Panc1 (cell line): ENCODE measurements around the gene TMEM175. TPM values are rescaled to one million over a fixed set of nuclear protein-coding genes. Genes with fewer than 3 reads are reported as not detected.
A peak's percentile ranks its signal among the peaks of the same experiment; 100 is the strongest.
"Not testable (repeated sequence)": the region's sequence is repeated elsewhere in the genome, so short reads cannot be mapped to it uniquely, and the experiment has no call there.

ENCODE experiments used
- ATAC-seq: fragments of 200-7000 bp; cut with Tn5 transposase; 2 replicates; pipeline ENCODE4 v1.9.1; 2020; ENCODE audit warnings: mild to moderate bottlenecking, moderate library complexity
- BruUV-seq: library from RNA; stranded (reverse); fragments of 400-500 nt; replicated peaks from 2 replicates; lab custom pipeline; 2021; lab: Mats Ljungman, UMichigan
- CTCF ChIA-PET: fragments of 300-600 bp; sonication (Branson Sonifier 250); formaldehyde crosslinking; loops from one replicate; lab custom pipeline; 2022; ENCODE audit warnings: antibody characterized with exemption; lab: Charles Lee
- POLR2A ChIA-PET: fragments of 300-600 bp; sonication (Branson Sonifier 250); formaldehyde crosslinking; loops from one replicate; lab custom pipeline; 2022; ENCODE audit warnings: antibody characterized with exemption; lab: Charles Lee
- DNase-seq: peaks from one replicate; pipeline ENCODE4 v3.0.0-alpha.2; 2010; ENCODE audit warnings: low read depth, low spot score
- H3K27ac ChIP-seq: 2 replicates; pipeline ENCODE4 v1.5.1; 2011; ENCODE audit warnings: mild to moderate bottlenecking, low read length, inconsistent platforms
- H3K27me3 ChIP-seq: fragments of 200-500 bp; sonication (Bioruptor generic); 2 replicates; pipeline ENCODE4 v1.6.0; 2014; ENCODE audit warnings: low read length, inconsistent platforms; ENCODE audit not compliant: control insufficient read depth, insufficient read depth
- H3K36me3 ChIP-seq: fragments of 200-500 bp; sonication (Bioruptor generic); 2 replicates; pipeline ENCODE4 v1.5.1; 2014; ENCODE audit warnings: inconsistent platforms, mild to moderate bottlenecking, low read length, moderate library complexity; ENCODE audit not compliant: control insufficient read depth, insufficient read depth
- H3K4me1 ChIP-seq: 2 replicates; pipeline ENCODE4 v1.5.1; 2011; ENCODE audit warnings: inconsistent platforms, mild to moderate bottlenecking, low read length, moderate library complexity; ENCODE audit not compliant: control insufficient read depth, insufficient read depth
- H3K4me3 ChIP-seq, 2 experiments: 2 replicates each; pipeline ENCODE4 v1.5.1; 2011 to 2012; ENCODE audit warnings: low read depth in 2 of 2, low read length in 2 of 2, mild to moderate bottlenecking in 2 of 2, inconsistent platforms in 1 of 2, moderate library complexity in 1 of 2
- H3K9me3 ChIP-seq: fragments of 200-500 bp; sonication (Bioruptor generic); 2 replicates; pipeline ENCODE4 v1.5.1; 2014; ENCODE audit warnings: low read depth, mild to moderate bottlenecking, inconsistent platforms, low read length, moderate library complexity; ENCODE audit not compliant: control insufficient read depth, insufficient read depth
- POLR2AphosphoS5 ChIP-seq: IDR thresholded peaks from 2 replicates; pipeline ENCODE4 v1.6.1; 2012; ENCODE audit warnings: mild to moderate bottlenecking, low read depth, low read length, moderate library complexity
- REST ChIP-seq, 2 experiments: IDR thresholded peaks; 2 replicates each; pipeline ENCODE4 v1.6.1; 2011 to 2012; ENCODE audit warnings: low read depth in 2 of 2, control low read depth in 1 of 2, low read length in 1 of 2, mild to moderate bottlenecking in 1 of 2, moderate library complexity in 1 of 2; ENCODE audit not compliant: insufficient read depth in 1 of 2
- SIN3A ChIP-seq: IDR thresholded peaks from 2 replicates; pipeline ENCODE4 v1.6.1; 2012; ENCODE audit warnings: low read depth, mild to moderate bottlenecking, low read length, moderate library complexity, borderline replicate concordance; ENCODE audit not compliant: insufficient read depth
- in situ Hi-C: cut with HindIII; loops from 2 replicates; pipeline ENCODE4 v1.10.0; 2016; ENCODE audit warnings: low sequenced_read_pairs, low pct_unique_long_range_greater_than_20kb
- intact Hi-C: fragments of 100-400 bp; cut with micrococcal nuclease; formaldehyde crosslinking; loops from one replicate; pipeline ENCODE4 v1.10.0; 2022; ENCODE audit not compliant: unreplicated experiment
- total RNA-seq: library from RNA; stranded (reverse); gene quantifications from one replicate; pipeline ENCODE4 v1.2.1, GENCODE V29; 2021; ENCODE audit not compliant: unreplicated experiment

TMEM175 gene
- total RNA-seq, 1 experiment from 2014 or later: 21.8 TPM

GRCh38 chr4:997375-998071 is 65.3 kb downstream of the TMEM175 start:
- POLR2A ChIA-PET: no interaction called here
- no peaks in the 10 kb centered on the region for H3K27me3 ChIP-seq
- CTCF ChIA-PET: no interaction called here
- ATAC-seq (peak; percentile 14; the same call in 1 of the 2 replicates), DNase-seq (no peak)
- H3K36me3 ChIP-seq: no peaks in the 10 kb centered on the region
- intact Hi-C loops (no loop called here), in situ Hi-C loops (no loop called here)
- no peaks in the 10 kb centered on the region for H3K9me3 ChIP-seq
- H3K27ac ChIP-seq: no peak overlapping the region
- peaks cover 14% of the 10 kb centered on the region for H3K4me1 ChIP-seq
- BruUV-seq: no TSS peak
- peak overlapping the region; percentile 34 to 38 for H3K4me3 ChIP-seq
- TF ChIP-seq SIN3A (no peak), REST (IDR thresholded peaks at IDR 0.05; ENCODE audit: insufficient read depth in 1 of 2, low read depth in 2 of 2, low read length in 1 of 2) (no peak)

- H3K27me3 ChIP-seq: no peaks in the 10 kb centered on the region
- H3K9me3 ChIP-seq: no peaks in the 10 kb centered on the region
- H3K4me3 ChIP-seq: peak overlapping the region in 1 of 2 experiments; percentile 38; a peak in 2 of 4 replicates
- intact Hi-C loops (no loop called here), in situ Hi-C loops (no loop called here)
- BruUV-seq: no TSS peak
- ChIA-PET POLR2A (no interaction called here), CTCF (no interaction called here)
- no peaks in the 10 kb centered on the region for H3K36me3 ChIP-seq
- DNase-seq (no peak), ATAC-seq (no peak)
- H3K27ac ChIP-seq: no peak overlapping the region
- no peak for TF ChIP-seq REST (IDR thresholded peaks at IDR 0.05; ENCODE audit: insufficient read depth in 1 of 2, low read depth in 2 of 2, low read length in 1 of 2)
- no peak for TF ChIP-seq POLR2AphosphoS5
- peaks cover 9% of the 10 kb centered on the region for H3K4me1 ChIP-seq
Measured at GRCh38 chr4:998096-998691, 65.9 kb downstream of the TMEM175 start.

GRCh38 chr4:999240-999863 is 67.1 kb downstream of the TMEM175 start:
- ATAC-seq, CTCF ChIA-PET, H3K9me3 ChIP-seq, H3K36me3 ChIP-seq, DNase-seq, BruUV-seq, in situ Hi-C loops, POLR2A ChIA-PET, intact Hi-C loops, H3K27me3 ChIP-seq, H3K4me1 ChIP-seq, H3K27ac ChIP-seq, H3K4me3 ChIP-seq: not testable (repeated sequence)
